Ovary (tissue), 3 donors: Measurements from ENCODE around the gene ITSN2.

ENCODE experiments used
- EP300 ChIP-seq: sonication (generic); formaldehyde crosslinking; IDR thresholded peaks from one replicate; pipeline ENCODE4 v1.6.1; 2017; ENCODE audit warnings: antibody characterized with exemption
- POLR2A ChIP-seq: fragments of 450-650 bp; IDR thresholded peaks from one replicate; pipeline ENCODE4 v1.6.1; 2017; ENCODE audit warnings: antibody characterized with exemption, mild to moderate bottlenecking, moderate library complexity
- TF ChIP-seq, protein P1 (sequence below), 3 donors: fragments of 450-650 bp in 2 of 3; fragments of 200-600 bp in 1 of 3; IDR thresholded peaks; one replicate each; pipeline versions ENCODE4 v1.5.1 to v1.8.0; 2016 to 2022; ENCODE audit warnings: antibody characterized with exemption in 3 of 3, mild to moderate bottlenecking in 1 of 3
- donor health status: DM: no; HTN: no; CAD: no.

DNA sequence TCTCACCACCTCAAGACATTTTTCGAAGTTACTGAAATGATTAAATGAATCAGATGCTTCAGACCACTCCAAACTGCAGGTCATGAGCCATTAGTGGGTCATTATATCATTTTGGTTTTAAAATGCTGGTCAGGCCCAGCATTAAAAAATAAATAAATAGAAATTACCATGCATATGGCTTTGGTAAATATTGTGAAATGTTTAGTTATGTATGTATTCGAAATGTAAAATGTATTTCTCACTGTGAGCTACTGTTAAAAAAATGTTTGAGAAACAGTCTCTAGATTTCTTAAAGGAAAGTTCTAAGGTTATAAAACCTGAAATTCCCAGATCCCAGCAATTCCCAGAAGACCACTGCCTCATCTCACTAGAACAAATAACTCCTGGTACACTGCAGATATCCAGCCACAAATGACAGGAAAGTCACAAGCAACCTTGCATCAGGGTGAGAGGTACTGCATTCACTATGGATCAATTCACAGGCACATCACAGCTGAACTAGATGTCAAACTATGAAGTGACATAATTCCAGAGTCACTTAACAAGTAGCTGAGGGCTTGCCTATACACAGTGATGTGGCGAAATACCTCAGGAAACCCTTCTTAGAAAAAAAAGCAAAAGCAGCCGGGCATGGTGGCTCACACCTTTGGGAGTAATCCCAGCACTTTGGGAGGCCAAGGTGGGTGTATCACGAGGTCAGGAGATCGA, 138.8 kb downstream of the ITSN2 start:
- TF ChIP-seq, protein P1, sequence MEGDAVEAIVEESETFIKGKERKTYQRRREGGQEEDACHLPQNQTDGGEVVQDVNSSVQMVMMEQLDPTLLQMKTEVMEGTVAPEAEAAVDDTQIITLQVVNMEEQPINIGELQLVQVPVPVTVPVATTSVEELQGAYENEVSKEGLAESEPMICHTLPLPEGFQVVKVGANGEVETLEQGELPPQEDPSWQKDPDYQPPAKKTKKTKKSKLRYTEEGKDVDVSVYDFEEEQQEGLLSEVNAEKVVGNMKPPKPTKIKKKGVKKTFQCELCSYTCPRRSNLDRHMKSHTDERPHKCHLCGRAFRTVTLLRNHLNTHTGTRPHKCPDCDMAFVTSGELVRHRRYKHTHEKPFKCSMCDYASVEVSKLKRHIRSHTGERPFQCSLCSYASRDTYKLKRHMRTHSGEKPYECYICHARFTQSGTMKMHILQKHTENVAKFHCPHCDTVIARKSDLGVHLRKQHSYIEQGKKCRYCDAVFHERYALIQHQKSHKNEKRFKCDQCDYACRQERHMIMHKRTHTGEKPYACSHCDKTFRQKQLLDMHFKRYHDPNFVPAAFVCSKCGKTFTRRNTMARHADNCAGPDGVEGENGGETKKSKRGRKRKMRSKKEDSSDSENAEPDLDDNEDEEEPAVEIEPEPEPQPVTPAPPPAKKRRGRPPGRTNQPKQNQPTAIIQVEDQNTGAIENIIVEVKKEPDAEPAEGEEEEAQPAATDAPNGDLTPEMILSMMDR (IDR thresholded peaks at IDR 0.05), result no peak
- TF ChIP-seq POLR2A (no peak), EP300 (no peak)
